K562 (cell line): ENCODE data around the gene S100A10.

ENCODE experiments used
- FOXM1 ChIP-seq, 2 experiments: fragments of 450-650 bp in 1 of 2; sonication (generic) in 1 of 2; formaldehyde crosslinking in 1 of 2; IDR thresholded peaks; 2 replicates each; pipeline versions ENCODE4 v1.6.1 to v1.9.0; 2017 to 2022; ENCODE audit warnings: low read depth in 2 of 2, mild to moderate bottlenecking in 2 of 2, missing genetic modification reagents in 1 of 2, moderate library complexity in 1 of 2
- GABPA ChIP-seq: fragments of 200-800 bp; sonication (Bioruptor generic); conservative IDR thresholded peaks from 2 replicates; pipeline ENCODE4 v1.6.1; 2016; ENCODE audit warnings: low read depth, missing genetic modification characterization, missing compliant biosample characterization
- SIN3B ChIP-seq: fragments of 450-650 bp; IDR thresholded peaks from 2 replicates; pipeline ENCODE4 v1.6.1; 2017; ENCODE audit warnings: low read depth, mild to moderate bottlenecking, moderate library complexity

DNA sequence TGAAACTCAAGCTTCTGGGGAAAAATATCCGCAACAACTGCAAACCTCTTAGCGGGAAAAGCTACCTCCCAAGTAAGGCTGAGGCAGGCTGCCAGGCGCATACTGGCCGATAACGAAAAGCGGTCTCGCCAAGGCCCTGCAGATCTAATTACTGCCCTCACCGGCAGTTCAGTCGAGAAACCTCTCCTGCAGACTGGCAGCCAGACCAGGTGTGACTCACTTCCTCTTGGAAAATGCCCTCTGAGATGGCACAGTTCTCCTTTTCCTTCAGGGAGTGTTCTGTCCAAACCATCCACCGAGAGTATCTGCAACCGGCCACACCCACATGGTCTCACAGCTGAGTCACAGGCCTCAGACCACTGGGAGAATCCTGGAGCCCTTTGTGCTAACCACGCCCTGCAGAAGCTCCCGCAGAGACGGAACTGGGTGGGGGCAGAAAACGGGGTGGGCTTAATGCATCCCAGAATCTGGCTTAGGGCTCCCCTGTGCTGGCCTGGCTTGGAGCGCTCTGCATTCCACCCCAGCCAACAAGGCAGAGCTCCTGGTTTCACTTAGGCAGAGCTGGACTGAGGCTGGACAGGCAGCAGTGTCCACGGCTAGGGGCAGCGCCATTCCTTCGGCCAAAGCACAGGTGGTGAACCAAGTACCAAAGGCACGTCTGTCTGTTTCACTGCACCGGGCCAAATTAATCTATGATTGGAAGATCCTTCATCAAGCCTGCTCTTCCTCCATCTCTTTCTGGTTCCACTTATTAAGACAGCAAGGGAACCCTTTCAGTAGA lies 1.2 kb downstream of the S100A10 start:
- no peak for TF ChIP-seq FOXM1 (IDR thresholded peaks at IDR 0.05; ENCODE audit: low read depth)
- no peak for TF ChIP-seq FOXM1 (CRISPR knock-in tag; IDR thresholded peaks at IDR 0.05; ENCODE audit: low read depth)
- TF ChIP-seq GABPA (tag) = no peak
- TF ChIP-seq SIN3B = no peak
